Activated naive CD4-positive, alpha-beta T cell treated with anti-CD3 and anti-CD28 coated beads for 36 hours (primary cell): ENCODE measurements around the gene SLC6A8. TPM values are rescaled to one million over a fixed set of nuclear protein-coding genes. Genes with fewer than 3 reads are reported as not detected.
A peak's percentile ranks its signal among the peaks of the same experiment; 100 is the strongest.

Experiments used
- CTCF ChIA-PET: fragments of 350-600 bp; sonication (Branson Sonifier 250); formaldehyde crosslinking; loops from one replicate; lab custom pipeline; 2021; ENCODE audit warnings: antibody characterized with exemption; lab: Charles Lee
- DNase-seq: peaks from one replicate; pipeline ENCODE4 v3.0.0-alpha.2; 2020
- H3K27ac Mint-ChIP-seq: one replicate; pipeline ENCODE4 v1.8.0; 2021; ENCODE audit warnings: mild to moderate bottlenecking, mixed read lengths
- H3K27me3 Mint-ChIP-seq: one replicate; pipeline ENCODE4 v1.8.0; 2021; ENCODE audit warnings: low read depth, mixed read lengths
- H3K36me3 Mint-ChIP-seq: one replicate; pipeline ENCODE4 v1.8.0; 2021; ENCODE audit warnings: low read depth, mixed read lengths
- H3K4me1 Mint-ChIP-seq: one replicate; pipeline ENCODE4 v1.8.0; 2021; ENCODE audit warnings: low read depth, mixed read lengths
- H3K4me3 Mint-ChIP-seq: one replicate; pipeline ENCODE4 v1.8.0; 2021; ENCODE audit warnings: mild to moderate bottlenecking, moderate library complexity, mixed read lengths
- H3K9me3 Mint-ChIP-seq: one replicate; pipeline ENCODE4 v1.8.0; 2021; ENCODE audit warnings: mixed read lengths
- intact Hi-C: fragments of 100-400 bp; cut with micrococcal nuclease; formaldehyde crosslinking; loops from one replicate; pipeline ENCODE4 v1.15.1; 2023
- total RNA-seq, 2 experiments: library from RNA; stranded (reverse); gene quantifications; one replicate each; pipeline ENCODE4 v1.2.3, GENCODE V29; 2021

Gene SLC6A8
- under 1 TPM; 0.32 to 0.41 TPM for total RNA-seq

GRCh38 chrX:153687121-153688039, at the start of gene SLC6A8:
Gene SLC6A8 (plus strand): TSS chrX:153687926. CDS start chrX:153688575, 649 bp downstream.
- DNase-seq, result peak; percentile 42
- peaks cover 4% of the 10 kb centered on the region for H3K27me3 Mint-ChIP-seq
- no peaks in the 10 kb centered on the region for H3K4me1 Mint-ChIP-seq
- intact Hi-C loops, result loop anchor here (1.0 to 2.0 kb wide), 2 partner anchors 21 to 67 kb away; no protein-coding TSS in a partner anchor
- H3K4me3 Mint-ChIP-seq, result peak within 1 kb of the TSS; percentile 61
- no peaks in the 10 kb centered on the region for H3K36me3 Mint-ChIP-seq
- H3K27ac Mint-ChIP-seq, result no peak within 1 kb of the TSS
- CTCF ChIA-PET, result interaction anchor here (0.5 to 2.1 kb wide), 6 partner anchors 12 to 856 kb away, joined by 3 to 5 read pairs (median 3); no protein-coding TSS in a partner anchor
- H3K9me3 Mint-ChIP-seq, result no peaks in the 10 kb centered on the region

- intact Hi-C loops, result no loop called here
- CTCF ChIA-PET, result no interaction called here
- H3K9me3 Mint-ChIP-seq, result no peaks in the 10 kb centered on the region
- no peak overlapping the region for H3K27ac Mint-ChIP-seq
- H3K36me3 Mint-ChIP-seq, result no peaks in the 10 kb centered on the region
- peaks cover 12% of the 10 kb centered on the region for H3K27me3 Mint-ChIP-seq
- DNase-seq, result no peak
- H3K4me1 Mint-ChIP-seq, result peaks cover 4% of the 10 kb centered on the region
- no peak overlapping the region for H3K4me3 Mint-ChIP-seq
Measured at GRCh38 chrX:153638041-153638371, 49.7 kb upstream of the SLC6A8 start.

- intact Hi-C loops, result no loop called here
- no peak for DNase-seq
- H3K4me1 Mint-ChIP-seq, result peaks cover 9% of the 10 kb centered on the region
- H3K27me3 Mint-ChIP-seq, result peaks cover 13% of the 10 kb centered on the region
- H3K9me3 Mint-ChIP-seq, result no peaks in the 10 kb centered on the region
- no peaks in the 10 kb centered on the region for H3K36me3 Mint-ChIP-seq
- no peak overlapping the region for H3K4me3 Mint-ChIP-seq
- CTCF ChIA-PET, result no interaction called here
- no peak overlapping the region for H3K27ac Mint-ChIP-seq
Measured at GRCh38 chrX:153638436-153639176, 49.1 kb upstream of the SLC6A8 start.

GRCh38 chrX:153639177-153640044, 48.3 kb upstream of the SLC6A8 start:
- intact Hi-C loops, result no loop called here
- Mint-ChIP-seq H3K4me1 (peaks cover 9% of the 10 kb centered on the region), H3K27ac (no peak overlapping the region), H3K9me3 (no peaks in the 10 kb centered on the region), H3K36me3 (no peaks in the 10 kb centered on the region), H3K4me3 (no peak overlapping the region), H3K27me3 (peaks cover 14% of the 10 kb centered on the region)
- no peak for DNase-seq
- CTCF ChIA-PET, result no interaction called here

GRCh38 chrX:153640045-153640686, 47.6 kb upstream of the SLC6A8 start:
- no peak for DNase-seq
- Mint-ChIP-seq H3K4me1 (peaks cover 9% of the 10 kb centered on the region), H3K9me3 (no peaks in the 10 kb centered on the region), H3K27ac (no peak overlapping the region), H3K36me3 (no peaks in the 10 kb centered on the region), H3K4me3 (no peak overlapping the region), H3K27me3 (peaks cover 21% of the 10 kb centered on the region)
- CTCF ChIA-PET, result interaction anchor here (0.7 kb wide), 1 partner anchor 31 kb away, joined by 3 read pairs; no protein-coding TSS in a partner anchor
- intact Hi-C loops, result no loop called here

GRCh38 chrX:153640736-153641575, 46.8 kb upstream of the SLC6A8 start:
- Mint-ChIP-seq H3K9me3 (no peaks in the 10 kb centered on the region), H3K27ac (no peak overlapping the region), H3K4me1 (peaks cover 9% of the 10 kb centered on the region), H3K4me3 (no peak overlapping the region), H3K27me3 (peaks cover 28% of the 10 kb centered on the region), H3K36me3 (no peaks in the 10 kb centered on the region)
- intact Hi-C loops, result no loop called here
- DNase-seq, result no peak
- CTCF ChIA-PET, result interaction anchor here (0.7 kb wide), 1 partner anchor 32 kb away, joined by 3 read pairs; no protein-coding TSS in a partner anchor

GRCh38 chrX:153641627-153642026, 46.1 kb upstream of the SLC6A8 start:
- Mint-ChIP-seq H3K4me3 (no peak overlapping the region), H3K4me1 (peaks cover 11% of the 10 kb centered on the region), H3K27ac (no peak overlapping the region), H3K27me3 (peaks cover 32% of the 10 kb centered on the region), H3K36me3 (no peaks in the 10 kb centered on the region), H3K9me3 (no peaks in the 10 kb centered on the region)
- DNase-seq, result peak; percentile 30
- CTCF ChIA-PET, result no interaction called here
- intact Hi-C loops, result no loop called here

- H3K4me1 Mint-ChIP-seq, result peaks cover 11% of the 10 kb centered on the region
- H3K36me3 Mint-ChIP-seq, result no peaks in the 10 kb centered on the region
- H3K9me3 Mint-ChIP-seq, result no peaks in the 10 kb centered on the region
- no peak overlapping the region for H3K27ac Mint-ChIP-seq
- intact Hi-C loops, result no loop called here
- no peak for DNase-seq
- no peak overlapping the region for H3K4me3 Mint-ChIP-seq
- H3K27me3 Mint-ChIP-seq, result peaks cover 32% of the 10 kb centered on the region
- CTCF ChIA-PET, result interaction anchor here (1.4 kb wide), 1 partner anchor 20 kb away, joined by 4 read pairs; no protein-coding TSS in a partner anchor
Measured at GRCh38 chrX:153642051-153642654, 45.6 kb upstream of the SLC6A8 start.

- H3K4me3 Mint-ChIP-seq, result peak overlapping the region; percentile 24
- CTCF ChIA-PET, result interaction anchor here (1.2 to 1.4 kb wide), 2 partner anchors 19 to 103 kb away, joined by 4 read pairs; no protein-coding TSS in a partner anchor
- intact Hi-C loops, result no loop called here
Measured at GRCh38 chrX:153642655-153643430, 44.9 kb upstream of the SLC6A8 start.

More at GRCh38 chrX:153642655-153643430, 44.9 kb upstream of the SLC6A8 start:
- Mint-ChIP-seq H3K27me3 (peaks cover 32% of the 10 kb centered on the region), H3K27ac (no peak overlapping the region), H3K4me1 (peaks cover 11% of the 10 kb centered on the region), H3K36me3 (no peaks in the 10 kb centered on the region), H3K9me3 (no peaks in the 10 kb centered on the region)
- DNase-seq, result no peak
